ENCODE data around the gene SERPINA1. TPM values are rescaled to one million over a fixed set of nuclear protein-coding genes. Genes with fewer than 3 reads are reported as not detected.

The SERPINA1 gene
- total RNA-seq, 1 donor from 2014 or later, result 0.13 TPM

DNA sequence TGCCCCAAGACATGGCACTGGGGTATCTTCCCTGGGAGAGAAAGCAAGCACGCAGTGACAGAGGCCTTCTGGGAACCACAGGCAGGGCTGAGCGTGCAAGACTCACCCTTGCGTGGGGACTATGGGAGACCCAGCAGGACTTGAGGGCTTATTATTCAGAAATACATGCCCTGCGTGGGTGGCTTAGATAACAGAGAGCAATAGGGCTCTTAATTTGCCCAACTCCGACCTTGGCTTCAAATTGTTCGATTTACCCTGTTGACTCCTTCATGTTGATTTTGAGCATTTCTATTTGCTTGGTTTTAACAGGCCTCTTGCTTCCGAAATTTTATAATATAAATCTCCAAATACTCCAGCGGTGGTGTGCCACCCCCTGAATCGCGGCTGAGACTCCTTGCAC lies 5.1 kb upstream of the SERPINA1 start:
- Histone ChIP-seq H3K79me2 (ENCODE audit: low read depth) (no peaks in the 10 kb centered on the region), H3K9me3 (ENCODE audit: low read depth) (no peaks in the 10 kb centered on the region), H3F3A (ENCODE audit: low read depth) (peaks cover 16% of the 10 kb centered on the region), H2AFZ (replicated peaks) (no peak overlapping the region), H3K4me3 (no peak overlapping the region), H3K27ac (no peak overlapping the region), H3K36me3 (no peaks in the 10 kb centered on the region), H3K27me3 (no peaks in the 10 kb centered on the region), H3K9ac (no peak overlapping the region), H3K4me2 (no peak overlapping the region), H4K20me1 (ENCODE audit: low read depth) (no peaks in the 10 kb centered on the region), H3K4me1 (peaks cover 23% of the 10 kb centered on the region)
- H3K27me3 Mint-ChIP-seq (ENCODE audit: insufficient read depth, low read depth), result peaks cover 8% of the 10 kb centered on the region
- H3K4me3 Mint-ChIP-seq, result no peak overlapping the region
- H3K36me3 Mint-ChIP-seq, result no peaks in the 10 kb centered on the region
- TF ChIP-seq EZH2 (IDR thresholded peaks at IDR 0.05) (no peak), EZH2phosphoT487 (IDR thresholded peaks at IDR 0.05) (no peak)
- TF ChIP-seq, protein P1, sequence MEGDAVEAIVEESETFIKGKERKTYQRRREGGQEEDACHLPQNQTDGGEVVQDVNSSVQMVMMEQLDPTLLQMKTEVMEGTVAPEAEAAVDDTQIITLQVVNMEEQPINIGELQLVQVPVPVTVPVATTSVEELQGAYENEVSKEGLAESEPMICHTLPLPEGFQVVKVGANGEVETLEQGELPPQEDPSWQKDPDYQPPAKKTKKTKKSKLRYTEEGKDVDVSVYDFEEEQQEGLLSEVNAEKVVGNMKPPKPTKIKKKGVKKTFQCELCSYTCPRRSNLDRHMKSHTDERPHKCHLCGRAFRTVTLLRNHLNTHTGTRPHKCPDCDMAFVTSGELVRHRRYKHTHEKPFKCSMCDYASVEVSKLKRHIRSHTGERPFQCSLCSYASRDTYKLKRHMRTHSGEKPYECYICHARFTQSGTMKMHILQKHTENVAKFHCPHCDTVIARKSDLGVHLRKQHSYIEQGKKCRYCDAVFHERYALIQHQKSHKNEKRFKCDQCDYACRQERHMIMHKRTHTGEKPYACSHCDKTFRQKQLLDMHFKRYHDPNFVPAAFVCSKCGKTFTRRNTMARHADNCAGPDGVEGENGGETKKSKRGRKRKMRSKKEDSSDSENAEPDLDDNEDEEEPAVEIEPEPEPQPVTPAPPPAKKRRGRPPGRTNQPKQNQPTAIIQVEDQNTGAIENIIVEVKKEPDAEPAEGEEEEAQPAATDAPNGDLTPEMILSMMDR (IDR thresholded peaks at IDR 0.05), result no peak
- DNase-seq (ENCODE audit: low spot score), result no peak
- H3K4me1 Mint-ChIP-seq, result peaks cover 15% of the 10 kb centered on the region
- H3K27ac Mint-ChIP-seq, result no peak overlapping the region
- H3K9me3 Mint-ChIP-seq, result no peaks in the 10 kb centered on the region

DNA sequence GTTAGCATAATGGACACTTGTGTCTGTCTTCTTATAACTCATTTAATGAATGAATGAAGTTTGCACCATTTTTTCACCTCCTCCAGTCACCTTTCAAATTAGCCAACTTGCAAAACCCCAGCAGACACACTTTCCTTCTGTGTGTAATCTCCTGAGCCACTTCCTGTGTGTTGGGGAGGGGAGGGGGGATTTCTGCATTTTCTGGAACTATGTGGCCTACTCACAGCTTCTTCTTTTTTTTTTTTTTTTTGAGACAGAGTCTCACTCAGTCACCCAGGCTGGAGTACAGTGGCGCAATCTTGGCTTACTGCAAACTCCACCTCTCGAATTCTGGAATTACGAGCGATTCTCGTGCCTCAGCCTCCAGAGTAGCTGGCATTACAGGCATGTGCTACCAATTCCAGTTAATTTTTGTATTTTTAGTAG lies 4.1 kb upstream of the SERPINA1 start:
- no peak overlapping the region for H3K9ac ChIP-seq
- no peak overlapping the region for H3K4me3 ChIP-seq
- H3K27ac Mint-ChIP-seq, result no peak overlapping the region
- peaks cover 14% of the 10 kb centered on the region for H3K4me1 ChIP-seq
- DNase-seq (ENCODE audit: low spot score), result no peak
- H4K20me1 ChIP-seq (ENCODE audit: low read depth), result no peaks in the 10 kb centered on the region
- H3K27ac ChIP-seq, result no peak overlapping the region
- H3K4me2 ChIP-seq, result no peak overlapping the region
- no peak overlapping the region for H2AFZ ChIP-seq (replicated peaks)
- H3K36me3 Mint-ChIP-seq, result no peaks in the 10 kb centered on the region
- H3K79me2 ChIP-seq (ENCODE audit: low read depth), result no peaks in the 10 kb centered on the region
- H3K9me3 Mint-ChIP-seq, result no peaks in the 10 kb centered on the region
- no peak overlapping the region for H3K4me3 Mint-ChIP-seq
- TF ChIP-seq EZH2phosphoT487 (IDR thresholded peaks at IDR 0.05), result no peak
- TF ChIP-seq, protein P1 (IDR thresholded peaks at IDR 0.05), result no peak
- no peak for TF ChIP-seq EZH2 (IDR thresholded peaks at IDR 0.05)
- H3K27me3 ChIP-seq, result no peaks in the 10 kb centered on the region
- H3F3A ChIP-seq (ENCODE audit: low read depth), result peaks cover 6% of the 10 kb centered on the region
- peaks cover 6% of the 10 kb centered on the region for H3K4me1 Mint-ChIP-seq
- H3K27me3 Mint-ChIP-seq (ENCODE audit: insufficient read depth, low read depth), result peaks cover 8% of the 10 kb centered on the region
- no peaks in the 10 kb centered on the region for H3K9me3 ChIP-seq (ENCODE audit: low read depth)
- H3K36me3 ChIP-seq, result no peaks in the 10 kb centered on the region

DNA sequence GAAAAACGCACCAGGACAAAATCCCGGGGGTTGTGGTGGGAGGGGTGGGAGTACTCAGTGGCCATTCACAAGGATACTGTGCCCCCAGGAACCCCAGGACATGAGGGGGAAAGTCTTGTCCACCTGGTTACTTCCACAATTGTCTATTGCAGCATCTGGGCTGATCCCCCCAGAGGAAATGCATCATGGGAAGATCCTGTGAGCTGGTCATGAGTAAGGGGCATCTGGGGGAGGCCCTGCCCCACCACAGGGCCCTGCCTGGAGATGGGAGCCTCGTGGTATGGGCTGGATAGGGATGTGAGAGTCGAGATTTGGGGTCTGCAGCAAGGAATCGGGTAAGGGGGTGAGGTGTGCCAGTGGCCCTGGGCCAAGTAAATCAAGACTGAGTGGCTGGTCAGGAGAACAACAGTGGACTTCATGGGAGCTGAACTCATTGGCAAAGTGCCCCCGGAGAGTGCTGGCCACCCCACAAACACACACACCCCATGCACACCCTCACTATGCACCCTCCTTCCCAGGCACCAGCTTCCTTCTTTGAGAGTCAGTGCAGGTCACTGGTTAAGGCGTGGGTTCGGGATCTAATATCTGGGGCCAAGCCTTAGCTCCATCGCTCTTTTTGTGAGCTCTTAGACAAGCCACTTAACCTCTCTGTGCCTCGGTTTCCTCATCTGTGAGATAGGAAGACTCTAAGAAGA lies 3.0 kb upstream of the SERPINA1 start:
- no peak for DNase-seq (ENCODE audit: low spot score)
- no peaks in the 10 kb centered on the region for H3K79me2 ChIP-seq (ENCODE audit: low read depth)
- H3K36me3 ChIP-seq, result no peaks in the 10 kb centered on the region
- Mint-ChIP-seq H3K4me1 (peaks cover under 1% of the 10 kb centered on the region), H3K27me3 (ENCODE audit: insufficient read depth, low read depth) (peaks cover 8% of the 10 kb centered on the region), H3K27ac (peak overlapping the region; percentile 79), H3K4me3 (no peak overlapping the region), H3K36me3 (no peaks in the 10 kb centered on the region), H3K9me3 (no peaks in the 10 kb centered on the region)
- no peak overlapping the region for H2AFZ ChIP-seq (replicated peaks)
- H3K27ac ChIP-seq, result no peak overlapping the region
- H3K27me3 ChIP-seq, result no peaks in the 10 kb centered on the region
- H4K20me1 ChIP-seq (ENCODE audit: low read depth), result no peaks in the 10 kb centered on the region
- H3K9me3 ChIP-seq (ENCODE audit: low read depth), result no peaks in the 10 kb centered on the region
- H3K4me3 ChIP-seq, result no peak overlapping the region
- H3K4me2 ChIP-seq, result no peak overlapping the region
- peaks cover 7% of the 10 kb centered on the region for H3K4me1 ChIP-seq
- TF ChIP-seq, protein P1 (IDR thresholded peaks at IDR 0.05), result no peak
- TF ChIP-seq EZH2 (IDR thresholded peaks at IDR 0.05) (no peak), EZH2phosphoT487 (IDR thresholded peaks at IDR 0.05) (no peak)
- H3F3A ChIP-seq (ENCODE audit: low read depth), result no peaks in the 10 kb centered on the region
- no peak overlapping the region for H3K9ac ChIP-seq
